HEK293 (cell line): ENCODE data around the gene COX7A1.

ENCODE experiments used
- BCL11B ChIP-seq: fragments of 450-650 bp; formaldehyde crosslinking; IDR thresholded peaks from 2 replicates; pipeline ENCODE4 v1.5.1; 2016; ENCODE audit warnings: low read depth, missing biosample characterization, missing genetic modification characterization
- CTCF ChIP-seq: fragments of 450-650 bp; formaldehyde crosslinking; IDR thresholded peaks from 2 replicates; pipeline ENCODE4 v1.5.1; 2016; ENCODE audit warnings: missing biosample characterization, missing genetic modification characterization
- ZBTB8A ChIP-seq: fragments of 450-650 bp; formaldehyde crosslinking; IDR thresholded peaks from 2 replicates; pipeline ENCODE4 v1.5.1; 2016; ENCODE audit warnings: missing biosample characterization, missing genetic modification characterization
- ZNF423 ChIP-seq: fragments of 450-650 bp; formaldehyde crosslinking; IDR thresholded peaks from 2 replicates; pipeline ENCODE4 v1.5.1; 2016; ENCODE audit warnings: missing biosample characterization, missing genetic modification characterization
- ZNF654 ChIP-seq: fragments of 450-650 bp; formaldehyde crosslinking; IDR thresholded peaks from 2 replicates; pipeline ENCODE4 v1.5.1; 2016; ENCODE audit warnings: low read depth, missing biosample characterization, missing genetic modification characterization

GRCh38 chr19:36153126-36153525 lies 879 bp upstream of the COX7A1 start:
- no peak for TF ChIP-seq BCL11B (tag by site-specific recombination)
- no peak for TF ChIP-seq ZNF654
- no peak for TF ChIP-seq ZNF423 (tag by site-specific recombination)
- no peak for TF ChIP-seq ZBTB8A (tag by site-specific recombination)
- TF ChIP-seq CTCF (tag by site-specific recombination): no peak
